Fibroblast of lung (primary cell): ENCODE results near the gene TBC1D22A. TPM values are rescaled to one million over a fixed set of nuclear protein-coding genes. Genes with fewer than 3 reads are reported as not detected.

Experiments
- DNase-seq, 2 donors: peaks; one replicate each; pipeline versions ENCODE4 v3.0.0 to v3.0.0-alpha.2; 2010; ENCODE audit warnings: low read depth in 2 of 2
- H2AFZ ChIP-seq: 2 replicates; pipeline ENCODE4 v1.5.1; 2012; ENCODE audit warnings: low read length, control low read depth, inconsistent platforms
- H3K27ac ChIP-seq: 2 replicates; pipeline ENCODE4 v1.5.1; 2011; ENCODE audit warnings: low read length, control low read depth; ENCODE audit not compliant: insufficient read depth
- H3K27me3 ChIP-seq: 2 replicates; pipeline ENCODE4 v1.5.1; 2011; ENCODE audit warnings: mild to moderate bottlenecking, low read length; ENCODE audit not compliant: control insufficient read depth, insufficient read depth
- H3K36me3 ChIP-seq: 2 replicates; pipeline ENCODE4 v1.5.1; 2011; ENCODE audit warnings: low read length; ENCODE audit not compliant: control insufficient read depth, insufficient read depth
- H3K4me1 ChIP-seq: 2 replicates; pipeline ENCODE4 v1.5.1; 2011; ENCODE audit warnings: low read length; ENCODE audit not compliant: control insufficient read depth, insufficient read depth; ENCODE audit errors: extremely low read depth
- H3K4me2 ChIP-seq: 2 replicates; pipeline ENCODE4 v1.5.1; 2011; ENCODE audit warnings: low read length, control low read depth; ENCODE audit not compliant: insufficient read depth; ENCODE audit errors: extremely low read depth
- H3K4me3 ChIP-seq, 4 experiments: fragments of 200-600 bp in 1 of 4; sonication (generic) in 1 of 4; replicated peaks in 1 of 4; 2 replicates each; pipeline ENCODE4 v1.5.1; 2011 to 2016; ENCODE audit warnings: low read length in 4 of 4, low read depth in 3 of 4, mild to moderate bottlenecking in 3 of 4, control low read depth in 2 of 4, inconsistent platforms in 1 of 4, mixed read lengths in 1 of 4; ENCODE audit not compliant: insufficient read depth in 1 of 4; ENCODE audit errors: control extremely low read depth in 1 of 4
- H3K79me2 ChIP-seq: 2 replicates; pipeline ENCODE4 v1.5.1; 2012; ENCODE audit warnings: mild to moderate bottlenecking, low read length, inconsistent platforms; ENCODE audit not compliant: control insufficient read depth, insufficient read depth
- H3K9ac ChIP-seq: 2 replicates; pipeline ENCODE4 v1.5.1; 2011; ENCODE audit warnings: mild to moderate bottlenecking, low read length, control low read depth; ENCODE audit not compliant: insufficient read depth
- H3K9me3 ChIP-seq: 2 replicates; pipeline ENCODE4 v1.5.1; 2012; ENCODE audit warnings: low read depth, low read length; ENCODE audit not compliant: control insufficient read depth, insufficient read depth
- H4K20me1 ChIP-seq: 2 replicates; pipeline ENCODE4 v1.5.1; 2011; ENCODE audit warnings: low read length; ENCODE audit not compliant: control insufficient read depth, insufficient read depth; ENCODE audit errors: extremely low read depth
- CTCF ChIP-seq, 2 donors: IDR thresholded peaks in 1 of 2; conservative IDR thresholded peaks in 1 of 2; 1 replicate in 1 of 2; 2 replicates in 1 of 2; pipeline ENCODE4 v1.5.1; 2011 to 2012; ENCODE audit warnings: low read length in 2 of 2, control low read depth in 1 of 2, inconsistent platforms in 1 of 2, low read depth in 1 of 2, mild to moderate bottlenecking in 1 of 2
- EZH2 ChIP-seq: IDR thresholded peaks from 2 replicates; pipeline ENCODE4 v1.5.1; 2012; ENCODE audit warnings: low read length, control low read depth, mild to moderate bottlenecking; ENCODE audit errors: missing control alignments
- polyA plus RNA-seq, 2 donors: library from polyadenylated mRNA; depleted of rRNA in 1 of 2; stranded (reverse) in 1 of 2; unstranded in 1 of 2; fragments of >200 nt; gene quantifications; 2 replicates each; pipeline ENCODE4 v1.2.1, GENCODE V29; 2011 to 2012; ENCODE audit warnings: missing spikeins in 1 of 2
- total RNA-seq: library from RNA; depleted of rRNA; stranded (reverse); fragments of >200 nt; gene quantifications from 2 replicates; pipeline ENCODE4 v1.2.1, GENCODE V29; 2014

TBC1D22A gene
- total and polyA plus RNA-seq, 2 donors (not counting 1 experiment from before 2014, with no cell fraction given): 11.6 to 17.6 TPM

GRCh38 chr22:46931414-46931813 lies 169.0 kb downstream of the TBC1D22A start:
- Histone ChIP-seq H3K4me1 (peaks cover 24% of the 10 kb centered on the region), H4K20me1 (no peaks in the 10 kb centered on the region), H3K79me2 (no peaks in the 10 kb centered on the region), H3K9me3 (no peaks in the 10 kb centered on the region), H3K27me3 (no peaks in the 10 kb centered on the region), H3K9ac (no peak overlapping the region), H3K36me3 (no peaks in the 10 kb centered on the region), H3K27ac (no peak overlapping the region), H2AFZ (no peak overlapping the region), H3K4me3 (no peak overlapping the region), H3K4me2 (no peak overlapping the region)
- peak in 1 of 2 donors; percentile 7 for TF ChIP-seq CTCF (conservative IDR thresholded peaks at IDR 0.05 in 1 of 2, IDR thresholded peaks at IDR 0.05 in 1 of 2; ENCODE audit: low read depth in 1 of 2, low read length in 2 of 2)
- no peak for TF ChIP-seq EZH2
- DNase-seq: peak in 1 of 2 donors; percentile 68

- TF ChIP-seq EZH2 (no peak), CTCF (conservative IDR thresholded peaks at IDR 0.05 in 1 of 2, IDR thresholded peaks at IDR 0.05 in 1 of 2; ENCODE audit: low read depth in 1 of 2, low read length in 2 of 2) (no peak)
- no peaks in the 10 kb centered on the region for H3K79me2 ChIP-seq
- no peaks in the 10 kb centered on the region for H3K9me3 ChIP-seq
- peak in 1 of 2 donors; percentile 88 for DNase-seq
- H3K4me3 ChIP-seq: no peak overlapping the region
- H3K4me2 ChIP-seq: no peak overlapping the region
- no peaks in the 10 kb centered on the region for H3K36me3 ChIP-seq
- no peaks in the 10 kb centered on the region for H3K27me3 ChIP-seq
- H3K4me1 ChIP-seq: peaks cover 26% of the 10 kb centered on the region
- H3K9ac ChIP-seq: no peak overlapping the region
- H4K20me1 ChIP-seq: no peaks in the 10 kb centered on the region
- no peak overlapping the region for H3K27ac ChIP-seq
- H2AFZ ChIP-seq: no peak overlapping the region
Observed at GRCh38 chr22:46931881-46932280, 169.4 kb downstream of the TBC1D22A start.

GRCh38 chr22:46933040-46933930 lies 170.8 kb downstream of the TBC1D22A start:
- no peak overlapping the region for H3K9ac ChIP-seq
- no peaks in the 10 kb centered on the region for H3K36me3 ChIP-seq
- no peak overlapping the region for H2AFZ ChIP-seq
- no peaks in the 10 kb centered on the region for H3K27me3 ChIP-seq
- no peak for DNase-seq
- H3K4me1 ChIP-seq: peaks cover 26% of the 10 kb centered on the region
- H3K79me2 ChIP-seq: no peaks in the 10 kb centered on the region
- no peaks in the 10 kb centered on the region for H4K20me1 ChIP-seq
- no peak for TF ChIP-seq EZH2
- no peak for TF ChIP-seq CTCF (conservative IDR thresholded peaks at IDR 0.05 in 1 of 2, IDR thresholded peaks at IDR 0.05 in 1 of 2; ENCODE audit: low read depth in 1 of 2, low read length in 2 of 2)
- no peaks in the 10 kb centered on the region for H3K9me3 ChIP-seq
- no peak overlapping the region for H3K4me2 ChIP-seq
- H3K27ac ChIP-seq: no peak overlapping the region
- H3K4me3 ChIP-seq: no peak overlapping the region
